Tibial artery (tissue), 4 donors: ENCODE results near the gene ETF1.

Source experiments
- DNase-seq, 2 donors: peaks; one replicate each; pipeline ENCODE4 v3.0.0-alpha.2; 2019
- H3K27ac ChIP-seq, 2 donors: fragments of 200-600 bp; sonication (generic) in 1 of 2; 1 replicate in 1 of 2; 2 replicates in 1 of 2; pipeline ENCODE4 v1.5.1; 2018 to 2019; ENCODE audit warnings: mild to moderate bottlenecking in 1 of 2
- H3K27me3 ChIP-seq, 2 donors: fragments of 200-600 bp; sonication (generic) in 1 of 2; one replicate each; pipeline versions ENCODE4 v1.5.1 to v1.6.0; 2016 to 2019
- H3K36me3 ChIP-seq, 3 donors: fragments of 200-600 bp; sonication (generic) in 2 of 3; one replicate each; pipeline ENCODE4 v1.5.1; 2016 to 2019; ENCODE audit warnings: mild to moderate bottlenecking in 2 of 3
- H3K4me1 ChIP-seq, 4 donors: fragments of 200-600 bp; sonication (generic) in 2 of 4; 1 replicate in 3 of 4; 2 replicates in 1 of 4; pipeline ENCODE4 v1.5.1; 2016 to 2019
- H3K4me3 ChIP-seq, 2 donors: fragments of 200-600 bp; sonication (generic) in 1 of 2; 1 replicate in 1 of 2; 2 replicates in 1 of 2; pipeline ENCODE4 v1.5.1; 2018 to 2019; ENCODE audit warnings: mild to moderate bottlenecking in 2 of 2
- H3K9me3 ChIP-seq, 3 donors: fragments of 200-600 bp; sonication (generic) in 1 of 3; one replicate each; pipeline ENCODE4 v1.5.1; 2016 to 2019
- intact Hi-C: fragments of 100-400 bp; cut with DNase I; formaldehyde crosslinking; loops from one replicate; pipeline ENCODE4 v1.15.0; 2023; ENCODE audit warnings: low total_unique reads
- TF ChIP-seq, protein P1 (sequence below), 2 experiments: fragments of 200-600 bp in 1 of 2; fragments of 450-650 bp in 1 of 2; IDR thresholded peaks; one replicate each; pipeline ENCODE4 v1.5.1; 2017 to 2019; ENCODE audit warnings: antibody characterized with exemption in 2 of 2, mild to moderate bottlenecking in 1 of 2, moderate library complexity in 1 of 2

Gene ETF1

DNA sequence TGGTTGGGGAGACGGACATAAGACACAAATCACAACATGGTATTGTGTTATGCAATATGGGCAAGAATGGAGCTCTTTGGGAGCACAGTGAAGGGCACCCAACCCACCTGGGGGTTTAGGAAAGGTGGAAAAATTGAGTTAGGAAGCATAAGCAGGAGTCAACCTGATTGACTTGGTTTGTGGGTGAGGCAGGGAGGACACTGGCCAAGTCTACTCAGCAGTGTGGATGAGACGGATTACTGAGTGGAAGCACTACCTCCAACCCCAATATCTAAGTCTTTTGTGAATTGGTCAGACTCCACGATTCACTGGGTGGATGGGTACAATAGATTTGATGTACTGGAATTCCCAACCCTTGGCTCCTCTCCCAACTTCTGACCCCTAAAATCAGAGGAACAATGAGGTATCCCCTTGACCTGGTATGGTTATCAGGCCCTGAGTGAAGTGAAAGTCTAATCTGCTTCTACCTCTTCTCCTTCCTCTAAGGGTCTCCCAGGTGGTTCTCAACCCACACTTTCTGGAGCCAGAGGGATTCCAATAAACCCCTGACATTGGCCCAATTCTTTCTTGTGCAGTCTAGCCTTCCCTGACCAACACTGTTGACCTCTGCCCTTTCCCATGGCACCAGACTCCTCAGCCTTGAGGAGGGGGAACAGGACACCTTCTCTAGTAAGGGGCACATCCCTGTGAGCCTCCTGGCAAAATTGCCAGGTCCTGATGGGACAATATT lies 72.5 kb downstream of the ETF1 start:
- Histone ChIP-seq H3K27ac (no peak overlapping the region), H3K4me3 (no peak overlapping the region), H3K36me3 (peaks cover 0 to 13% (median 10%) of the 10 kb centered on the region in 3 donors), H3K27me3 (no peaks in the 10 kb centered on the region), H3K9me3 (no peaks in the 10 kb centered on the region), H3K4me1 (peaks cover 0 to 42% (median 24%) of the 10 kb centered on the region in 4 donors)
- no peak for DNase-seq
- intact Hi-C loops, result no loop called here
- TF ChIP-seq, protein P1, sequence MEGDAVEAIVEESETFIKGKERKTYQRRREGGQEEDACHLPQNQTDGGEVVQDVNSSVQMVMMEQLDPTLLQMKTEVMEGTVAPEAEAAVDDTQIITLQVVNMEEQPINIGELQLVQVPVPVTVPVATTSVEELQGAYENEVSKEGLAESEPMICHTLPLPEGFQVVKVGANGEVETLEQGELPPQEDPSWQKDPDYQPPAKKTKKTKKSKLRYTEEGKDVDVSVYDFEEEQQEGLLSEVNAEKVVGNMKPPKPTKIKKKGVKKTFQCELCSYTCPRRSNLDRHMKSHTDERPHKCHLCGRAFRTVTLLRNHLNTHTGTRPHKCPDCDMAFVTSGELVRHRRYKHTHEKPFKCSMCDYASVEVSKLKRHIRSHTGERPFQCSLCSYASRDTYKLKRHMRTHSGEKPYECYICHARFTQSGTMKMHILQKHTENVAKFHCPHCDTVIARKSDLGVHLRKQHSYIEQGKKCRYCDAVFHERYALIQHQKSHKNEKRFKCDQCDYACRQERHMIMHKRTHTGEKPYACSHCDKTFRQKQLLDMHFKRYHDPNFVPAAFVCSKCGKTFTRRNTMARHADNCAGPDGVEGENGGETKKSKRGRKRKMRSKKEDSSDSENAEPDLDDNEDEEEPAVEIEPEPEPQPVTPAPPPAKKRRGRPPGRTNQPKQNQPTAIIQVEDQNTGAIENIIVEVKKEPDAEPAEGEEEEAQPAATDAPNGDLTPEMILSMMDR (IDR thresholded peaks at IDR 0.05), result no peak

DNA sequence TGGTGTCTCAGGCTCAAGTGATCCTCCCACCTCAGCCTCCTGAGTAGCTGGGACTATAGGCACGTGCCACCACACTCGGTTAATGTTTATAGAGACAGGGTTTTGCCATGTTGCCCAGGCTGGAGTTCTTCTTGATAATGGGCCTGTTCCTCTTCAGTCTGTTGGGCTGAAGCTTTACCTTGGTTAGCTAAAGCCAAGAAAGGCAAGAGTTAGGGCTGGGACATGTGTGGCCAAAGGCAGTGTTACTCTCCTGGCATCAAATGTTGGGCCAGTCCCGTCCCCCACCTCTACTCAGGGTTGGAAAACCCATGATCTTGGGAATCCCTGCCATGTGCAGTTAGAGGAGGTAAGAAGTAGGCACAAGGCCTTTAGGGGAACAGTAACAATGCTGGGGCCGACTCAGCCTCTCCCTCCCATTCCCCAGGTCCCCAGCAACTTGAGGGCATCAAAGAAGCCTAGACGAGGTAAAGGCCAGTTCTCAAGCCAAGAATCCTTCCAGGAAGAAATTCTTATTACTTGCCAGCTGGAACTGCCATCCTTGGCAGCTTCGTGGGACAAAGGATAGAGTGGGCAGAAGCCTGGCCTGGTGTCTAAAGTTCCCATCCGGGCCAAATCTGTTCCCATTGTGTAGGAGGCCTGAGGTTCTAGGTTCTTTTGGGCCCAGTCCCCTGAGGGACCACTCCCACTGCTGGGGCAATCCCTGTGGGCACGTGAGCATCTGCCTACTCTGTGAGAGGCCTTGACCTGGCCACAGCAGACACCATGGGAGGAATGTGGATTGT lies 73.3 kb downstream of the ETF1 start:
- TF ChIP-seq, protein P1 (IDR thresholded peaks at IDR 0.05), result no peak
- Histone ChIP-seq H3K36me3 (peaks cover 0 to 13% (median 10%) of the 10 kb centered on the region in 3 donors), H3K4me3 (no peak overlapping the region), H3K9me3 (no peaks in the 10 kb centered on the region), H3K4me1 (peaks cover 0 to 43% (median 24%) of the 10 kb centered on the region in 4 donors), H3K27ac (peak overlapping the region in 1 of 2 donors; percentile 6), H3K27me3 (no peaks in the 10 kb centered on the region)
- intact Hi-C loops, result no loop called here
- DNase-seq, result no peak

DNA sequence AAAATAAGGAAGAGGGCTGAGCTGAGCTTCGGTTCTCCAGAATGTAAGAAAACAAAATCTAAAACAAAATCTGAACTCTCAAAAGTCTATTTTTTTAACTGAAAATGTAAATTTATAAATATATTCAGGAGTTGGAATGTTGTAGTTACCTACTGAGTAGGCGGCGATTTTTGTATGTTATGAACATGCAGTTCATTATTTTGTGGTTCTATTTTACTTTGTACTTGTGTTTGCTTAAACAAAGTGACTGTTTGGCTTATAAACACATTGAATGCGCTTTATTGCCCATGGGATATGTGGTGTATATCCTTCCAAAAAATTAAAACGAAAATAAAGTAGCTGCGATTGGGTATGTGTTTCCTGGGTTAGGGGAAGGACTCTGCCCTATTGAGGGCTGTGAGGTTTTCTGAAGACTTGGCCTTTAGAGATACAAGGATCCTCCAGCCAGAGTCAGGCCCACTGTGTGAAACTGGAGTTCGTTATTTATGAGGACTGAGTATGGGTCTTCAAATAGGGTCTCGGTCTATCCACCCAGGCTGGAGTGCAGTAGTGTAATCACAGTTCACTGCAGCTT lies 74.0 kb downstream of the ETF1 start:
- Histone ChIP-seq H3K27ac (peak overlapping the region in 1 of 2 donors; percentile 6), H3K4me3 (no peak overlapping the region), H3K9me3 (no peaks in the 10 kb centered on the region), H3K4me1 (peaks cover 0 to 43% (median 24%) of the 10 kb centered on the region in 4 donors), H3K27me3 (no peaks in the 10 kb centered on the region), H3K36me3 (peaks cover 0 to 13% (median 10%) of the 10 kb centered on the region in 3 donors)
- intact Hi-C loops, result no loop called here
- TF ChIP-seq, protein P1 (IDR thresholded peaks at IDR 0.05), result no peak
- no peak for DNase-seq

DNA sequence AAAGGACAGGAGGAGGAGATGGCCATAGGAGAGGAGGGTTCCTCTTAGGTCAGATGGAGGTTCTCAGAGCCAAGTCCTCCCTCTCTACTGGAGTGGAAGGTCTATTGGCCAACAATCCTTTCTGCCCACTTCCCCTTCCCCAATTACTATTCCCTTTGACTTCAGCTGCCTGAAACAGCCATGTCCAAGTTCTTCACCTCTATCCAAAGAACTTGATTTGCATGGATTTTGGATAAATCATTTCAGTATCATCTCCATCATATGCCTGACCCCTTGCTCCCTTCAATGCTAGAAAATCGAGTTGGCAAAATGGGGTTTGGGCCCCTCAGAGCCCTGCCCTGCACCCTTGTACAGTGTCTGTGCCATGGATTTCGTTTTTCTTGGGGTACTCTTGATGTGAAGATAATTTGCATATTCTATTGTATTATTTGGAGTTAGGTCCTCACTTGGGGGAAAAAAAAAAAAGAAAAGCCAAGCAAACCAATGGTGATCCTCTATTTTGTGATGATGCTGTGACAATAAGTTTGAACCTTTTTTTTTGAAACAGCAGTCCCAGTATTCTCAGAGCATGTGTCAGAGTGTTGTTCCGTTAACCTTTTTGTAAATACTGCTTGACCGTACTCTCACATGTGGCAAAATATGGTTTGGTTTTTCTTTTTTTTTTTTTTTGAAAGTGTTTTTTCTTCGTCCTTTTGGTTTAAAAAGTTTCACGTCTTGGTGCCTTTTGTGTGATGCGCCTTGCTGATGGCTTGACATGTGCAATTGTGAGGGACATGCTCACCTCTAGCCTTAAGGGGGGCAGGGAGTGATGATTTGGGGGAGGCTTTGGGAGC lies 74.7 kb downstream of the ETF1 start:
- no peak for DNase-seq
- peaks cover 0 to 13% (median 10%) of the 10 kb centered on the region in 3 donors for H3K36me3 ChIP-seq
- TF ChIP-seq, protein P1 (IDR thresholded peaks at IDR 0.05), result no peak
- H3K4me1 ChIP-seq, result peaks cover 0 to 46% (median 27%) of the 10 kb centered on the region in 4 donors
- H3K9me3 ChIP-seq, result no peaks in the 10 kb centered on the region
- H3K27me3 ChIP-seq, result no peaks in the 10 kb centered on the region
- intact Hi-C loops, result no loop called here
- H3K27ac ChIP-seq, result no peak overlapping the region
- peak overlapping the region; percentile 60 to 85 for H3K4me3 ChIP-seq

DNA sequence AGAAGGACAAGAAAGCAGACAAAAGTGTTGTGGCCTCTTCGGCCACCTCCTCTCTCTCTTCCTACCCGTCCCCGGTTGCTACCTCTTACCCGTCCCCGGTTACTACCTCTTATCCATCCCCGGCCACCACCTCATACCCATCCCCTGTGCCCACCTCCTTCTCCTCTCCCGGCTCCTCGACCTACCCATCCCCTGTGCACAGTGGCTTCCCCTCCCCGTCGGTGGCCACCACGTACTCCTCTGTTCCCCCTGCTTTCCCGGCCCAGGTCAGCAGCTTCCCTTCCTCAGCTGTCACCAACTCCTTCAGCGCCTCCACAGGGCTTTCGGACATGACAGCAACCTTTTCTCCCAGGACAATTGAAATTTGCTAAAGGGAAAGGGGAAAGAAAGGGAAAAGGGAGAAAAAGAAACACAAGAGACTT lies 75.3 kb downstream of the ETF1 start:
- DNase-seq, result no peak
- Histone ChIP-seq H3K27ac (no peak overlapping the region), H3K4me1 (peaks cover 0 to 48% (median 30%) of the 10 kb centered on the region in 4 donors), H3K27me3 (no peaks in the 10 kb centered on the region), H3K4me3 (peak overlapping the region; percentile 60 to 85), H3K36me3 (peaks cover 0 to 13% (median 10%) of the 10 kb centered on the region in 3 donors), H3K9me3 (no peaks in the 10 kb centered on the region)
- intact Hi-C loops, result no loop called here
- TF ChIP-seq, protein P1 (IDR thresholded peaks at IDR 0.05), result no peak
